HAP-1 (cell line): ENCODE measurements around the gene UBE2J1.

Source experiments
- DNase-seq, 2 experiments: peaks; one replicate each; pipeline ENCODE4 v3.0.0-alpha.2; 2016 to 2020; ENCODE audit warnings: low spot score in 2 of 2
- H3K27me3 ChIP-seq: fragments of 250-450 bp; sonication (Bioruptor Pico); 2 replicates; pipeline ENCODE4 v1.5.1; 2020; ENCODE audit warnings: low read depth, mild to moderate bottlenecking, moderate library complexity
- H3K36me3 ChIP-seq: fragments of 250-450 bp; sonication (Bioruptor Pico); replicated peaks from 2 replicates; pipeline ENCODE4 v1.5.1; 2020; ENCODE audit warnings: mild to moderate bottlenecking
- H3K4me1 ChIP-seq: fragments of 250-450 bp; sonication (Bioruptor Pico); 2 replicates; pipeline ENCODE4 v1.5.1; 2020; ENCODE audit warnings: mild to moderate bottlenecking
- H3K4me3 ChIP-seq: fragments of 250-450 bp; sonication (Bioruptor Pico); 2 replicates; pipeline ENCODE4 v1.5.1; 2020; ENCODE audit warnings: mild to moderate bottlenecking, moderate library complexity
- H3K9me3 ChIP-seq: fragments of 250-450 bp; sonication (Bioruptor Pico); 2 replicates; pipeline ENCODE4 v1.5.1; 2020; ENCODE audit warnings: mild to moderate bottlenecking, moderate library complexity
- in situ Hi-C: fragments of 300-500 bp; cut with MboI; formaldehyde crosslinking; loops from 3 replicates; pipeline ENCODE4 v1.14.3; 2020; ENCODE audit warnings: low sequenced_read_pairs, inconsistent platforms, mixed read lengths

Gene UBE2J1

DNA sequence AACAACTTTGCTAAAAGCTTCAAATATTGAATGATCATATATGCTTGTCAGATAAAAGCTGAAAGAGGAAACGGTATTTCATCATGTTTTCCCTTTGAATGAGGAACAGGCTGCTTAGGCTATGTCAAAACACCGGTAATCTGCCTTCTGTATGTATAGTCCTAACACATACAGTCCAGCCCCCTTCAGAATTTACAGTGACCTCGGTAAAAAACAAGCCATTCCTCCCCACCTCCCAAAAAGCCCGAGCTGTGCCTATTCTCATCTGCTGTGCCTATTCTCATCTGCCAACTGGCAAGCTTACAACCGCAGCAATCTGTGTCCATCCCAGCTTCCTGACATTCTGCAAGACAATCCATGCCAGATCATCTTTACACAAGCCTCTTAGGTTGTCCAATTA lies 26.8 kb upstream of the UBE2J1 start:
- Histone ChIP-seq H3K4me1 (peaks cover 15% of the 10 kb centered on the region), H3K9me3 (no peaks in the 10 kb centered on the region), H3K27me3 (no peaks in the 10 kb centered on the region), H3K4me3 (no peak overlapping the region), H3K36me3 (peaks cover 13% of the 10 kb centered on the region)
- no peak for DNase-seq
- in situ Hi-C loops, result no loop called here

DNA sequence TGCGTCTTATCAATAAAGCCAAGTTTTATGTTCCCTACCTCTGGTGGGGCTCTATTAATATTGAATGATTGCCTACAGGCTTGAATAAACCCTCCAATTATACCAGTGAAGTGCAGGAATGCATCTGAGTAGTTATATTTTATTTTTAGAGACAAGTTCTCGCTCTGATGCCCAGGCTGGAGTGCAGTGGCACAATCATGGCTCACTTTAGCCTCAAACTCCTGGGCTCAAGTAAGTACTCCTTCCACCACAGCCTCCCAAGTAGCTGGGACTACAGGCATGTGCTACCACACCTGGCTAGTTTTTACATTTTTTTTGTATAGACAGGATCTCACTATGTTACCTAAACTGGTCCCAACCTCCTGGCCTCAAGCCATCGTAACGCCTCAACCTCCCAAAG lies 26.1 kb upstream of the UBE2J1 start:
- Histone ChIP-seq H3K9me3 (no peaks in the 10 kb centered on the region), H3K4me3 (no peak overlapping the region), H3K36me3 (peaks cover 11% of the 10 kb centered on the region), H3K27me3 (no peaks in the 10 kb centered on the region), H3K4me1 (peaks cover 15% of the 10 kb centered on the region)
- in situ Hi-C loops, result no loop called here
- no peak for DNase-seq

DNA sequence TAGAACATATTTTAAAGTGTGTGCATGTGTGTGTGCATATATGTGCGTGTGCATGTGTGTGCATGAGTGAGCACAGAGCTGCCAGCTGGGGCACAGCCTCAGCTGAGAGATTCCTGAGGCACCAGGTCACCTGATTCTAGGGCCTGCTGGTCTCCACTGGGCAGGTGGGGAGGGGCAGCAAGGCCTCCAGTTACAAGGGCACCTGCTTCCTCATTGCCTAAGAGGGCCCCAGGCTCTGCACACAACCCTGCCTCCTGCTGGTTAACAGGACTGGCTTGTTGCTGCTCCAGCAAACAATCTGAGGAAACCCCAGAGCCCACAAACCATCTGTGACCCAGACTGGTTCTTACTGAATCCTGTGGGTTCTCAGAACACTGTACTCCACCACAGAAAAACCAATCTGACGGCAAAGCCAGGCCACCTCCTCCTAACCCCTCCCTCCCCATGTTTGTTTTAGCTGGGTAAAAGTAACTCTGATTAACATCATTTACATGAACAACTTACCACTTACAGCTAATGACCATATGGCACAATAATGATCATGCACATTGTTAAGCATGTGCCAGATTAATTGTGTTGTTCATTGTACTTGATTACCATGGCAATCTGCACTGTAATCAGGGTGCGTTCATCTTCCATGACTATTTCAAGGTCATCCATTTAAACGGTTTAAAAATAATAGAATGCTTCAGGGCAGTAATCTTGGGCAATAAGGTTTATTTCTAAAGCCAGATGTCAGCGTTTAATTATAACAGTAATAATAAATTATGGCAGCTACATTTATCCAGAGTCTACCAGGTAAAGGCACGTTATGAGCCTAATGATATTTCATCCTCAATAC lies 23.1 kb upstream of the UBE2J1 start:
- in situ Hi-C loops, result no loop called here
- H3K4me1 ChIP-seq, result peaks cover 15% of the 10 kb centered on the region
- H3K27me3 ChIP-seq, result no peaks in the 10 kb centered on the region
- no peak overlapping the region for H3K4me3 ChIP-seq
- no peaks in the 10 kb centered on the region for H3K9me3 ChIP-seq
- DNase-seq, result peak; percentile 20 to 59
- peaks cover 26% of the 10 kb centered on the region for H3K36me3 ChIP-seq

DNA sequence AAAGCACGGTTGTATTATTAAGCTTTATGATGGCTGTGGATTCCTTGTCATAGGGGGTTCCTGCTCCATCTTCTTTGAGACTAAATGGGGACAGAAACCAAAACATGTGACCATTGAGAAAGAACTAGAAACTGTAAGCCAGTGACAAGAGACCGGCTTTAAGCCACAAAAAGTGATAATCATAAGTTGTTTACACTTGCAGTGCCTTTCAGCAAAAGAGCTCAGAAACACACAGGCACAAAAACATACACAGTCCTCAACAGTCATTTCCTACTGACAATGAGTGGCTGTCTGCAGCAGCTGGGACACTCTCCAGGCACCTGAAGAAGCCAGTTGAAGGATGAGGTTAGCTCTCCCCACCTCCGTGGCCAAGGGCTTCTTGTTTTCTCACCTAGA lies 20.0 kb upstream of the UBE2J1 start:
- H3K4me3 ChIP-seq, result no peak overlapping the region
- in situ Hi-C loops, result no loop called here
- peaks cover 8% of the 10 kb centered on the region for H3K4me1 ChIP-seq
- no peak for DNase-seq
- H3K9me3 ChIP-seq, result no peaks in the 10 kb centered on the region
- no peaks in the 10 kb centered on the region for H3K27me3 ChIP-seq
- peaks cover 35% of the 10 kb centered on the region for H3K36me3 ChIP-seq

DNA sequence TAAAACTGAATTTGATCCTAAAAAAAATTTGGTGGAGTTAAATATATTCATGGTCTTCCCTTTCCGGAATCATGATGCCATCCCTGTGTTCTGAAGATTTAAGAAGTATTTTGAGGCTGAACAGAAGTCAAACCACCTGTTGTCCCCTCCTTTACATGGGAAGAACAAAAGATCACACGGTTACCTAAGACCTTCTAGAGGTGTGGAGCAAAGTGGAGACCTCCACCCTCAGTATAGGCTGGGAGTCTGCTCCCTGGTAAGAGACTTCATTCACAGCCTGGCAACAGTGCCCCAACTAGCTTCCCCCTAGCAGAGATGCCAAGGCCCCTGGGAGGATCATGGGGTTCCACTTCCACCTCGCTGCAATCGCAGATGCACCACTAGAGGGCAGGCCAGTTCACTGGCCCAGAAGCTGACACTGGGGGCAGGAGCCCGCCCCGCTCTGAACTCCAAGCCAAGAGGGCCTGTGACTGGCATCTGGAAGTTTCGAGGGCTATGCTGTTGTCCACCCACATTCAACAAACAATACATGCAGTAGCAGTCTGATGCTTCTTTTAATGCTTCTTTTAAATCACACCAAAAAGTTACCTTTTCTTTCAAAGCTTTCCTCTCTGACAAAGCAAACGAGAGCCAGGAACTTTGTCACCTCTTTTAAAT lies 19.5 kb upstream of the UBE2J1 start:
- peak; percentile 45 to 84 for DNase-seq
- in situ Hi-C loops, result no loop called here
- peaks cover 35% of the 10 kb centered on the region for H3K36me3 ChIP-seq
- no peak overlapping the region for H3K4me3 ChIP-seq
- H3K27me3 ChIP-seq, result no peaks in the 10 kb centered on the region
- H3K9me3 ChIP-seq, result no peaks in the 10 kb centered on the region
- H3K4me1 ChIP-seq, result peaks cover 8% of the 10 kb centered on the region

DNA sequence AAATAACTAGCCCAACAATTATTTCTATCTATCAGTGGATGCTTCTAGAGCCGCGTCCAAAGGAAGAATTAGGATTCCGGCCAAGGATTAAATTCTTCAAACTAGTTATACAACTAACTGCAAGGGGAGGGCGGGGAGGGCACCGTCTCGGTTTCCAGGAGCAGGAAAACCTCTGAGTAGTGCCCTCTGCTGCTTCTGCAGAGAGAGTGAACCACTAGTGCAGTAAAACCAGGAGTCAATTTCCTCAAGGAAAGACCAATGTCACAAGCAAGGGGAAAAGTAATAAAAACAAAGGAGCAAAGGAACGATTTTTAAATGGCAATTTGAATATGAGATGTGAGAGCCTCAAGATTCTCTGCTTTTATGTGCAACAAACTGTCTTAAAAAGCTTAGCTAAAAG lies 16.5 kb upstream of the UBE2J1 start:
- DNase-seq, result peak in 1 of 2 experiments; percentile 42
- in situ Hi-C loops, result no loop called here
- Histone ChIP-seq H3K4me3 (no peak overlapping the region), H3K27me3 (no peaks in the 10 kb centered on the region), H3K9me3 (no peaks in the 10 kb centered on the region), H3K4me1 (no peaks in the 10 kb centered on the region), H3K36me3 (peaks cover 33% of the 10 kb centered on the region)

DNA sequence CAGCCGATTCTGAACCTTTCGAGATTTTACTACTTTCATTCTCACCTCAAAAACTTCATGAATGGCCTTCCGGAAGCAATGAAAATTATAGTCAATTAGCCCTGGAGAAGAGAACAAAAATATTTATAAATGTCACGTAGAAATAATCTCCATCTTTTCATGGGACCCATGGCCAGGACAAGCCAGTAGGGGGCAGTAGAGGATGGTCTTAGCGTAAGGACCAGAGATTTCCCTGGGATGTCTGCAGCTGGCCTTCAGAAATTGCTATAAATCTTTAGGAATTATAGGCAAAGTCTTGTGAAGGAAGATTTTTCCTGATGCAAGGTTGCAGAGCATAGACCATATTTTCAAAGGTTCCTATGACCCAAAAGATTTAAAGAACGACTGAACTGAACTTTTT lies 15.6 kb upstream of the UBE2J1 start:
- Histone ChIP-seq H3K9me3 (no peaks in the 10 kb centered on the region), H3K4me3 (no peak overlapping the region), H3K4me1 (no peaks in the 10 kb centered on the region), H3K27me3 (no peaks in the 10 kb centered on the region), H3K36me3 (peaks cover 33% of the 10 kb centered on the region)
- peak; percentile 61 to 86 for DNase-seq
- in situ Hi-C loops, result no loop called here

DNA sequence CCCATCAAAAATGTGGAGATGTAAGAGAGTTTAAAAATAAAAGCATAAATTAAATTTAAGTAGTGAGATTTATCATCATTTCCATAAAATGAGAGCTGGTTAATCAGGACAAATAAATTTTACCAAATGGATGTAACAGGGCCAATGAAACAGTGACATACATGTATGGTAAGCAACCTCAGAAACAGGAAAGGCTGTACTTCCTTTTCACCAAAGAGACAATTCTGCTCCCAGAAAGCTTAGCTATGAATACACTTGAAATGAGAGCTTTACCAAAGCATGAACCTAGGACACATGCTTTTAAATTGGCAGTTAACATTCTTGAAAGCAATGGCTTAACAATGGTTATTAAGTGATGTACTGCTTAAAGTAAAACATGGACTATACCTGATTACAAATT lies 12.1 kb upstream of the UBE2J1 start:
- in situ Hi-C loops, result no loop called here
- H3K27me3 ChIP-seq, result no peaks in the 10 kb centered on the region
- DNase-seq, result no peak
- H3K4me3 ChIP-seq, result no peak overlapping the region
- H3K9me3 ChIP-seq, result no peaks in the 10 kb centered on the region
- H3K36me3 ChIP-seq, result peaks cover 9% of the 10 kb centered on the region
- peaks cover 2% of the 10 kb centered on the region; the same call in 1 of the 2 replicates for H3K4me1 ChIP-seq

DNA sequence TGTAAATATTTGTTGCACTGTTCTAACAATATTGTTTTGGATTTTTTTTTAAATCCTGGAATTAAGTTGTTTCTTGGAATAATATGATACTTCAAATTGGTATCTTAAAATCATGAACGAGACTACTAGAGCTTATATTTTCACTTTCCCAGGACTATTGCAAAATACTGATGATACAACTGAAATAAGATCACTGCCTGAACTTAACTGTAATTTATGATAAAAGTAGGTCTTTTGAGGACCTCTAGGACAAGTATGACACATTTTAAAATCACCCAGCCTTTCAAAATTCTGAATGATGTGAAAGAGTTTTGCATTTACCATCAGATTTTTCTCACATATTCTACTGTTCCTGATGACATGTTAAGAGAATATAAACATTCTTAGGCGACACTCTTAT lies 8.6 kb upstream of the UBE2J1 start:
- Histone ChIP-seq H3K4me3 (no peak overlapping the region), H3K4me1 (peaks cover 2% of the 10 kb centered on the region; the same call in 1 of the 2 replicates), H3K36me3 (no peaks in the 10 kb centered on the region), H3K27me3 (no peaks in the 10 kb centered on the region), H3K9me3 (no peaks in the 10 kb centered on the region)
- in situ Hi-C loops, result no loop called here
- no peak for DNase-seq

DNA sequence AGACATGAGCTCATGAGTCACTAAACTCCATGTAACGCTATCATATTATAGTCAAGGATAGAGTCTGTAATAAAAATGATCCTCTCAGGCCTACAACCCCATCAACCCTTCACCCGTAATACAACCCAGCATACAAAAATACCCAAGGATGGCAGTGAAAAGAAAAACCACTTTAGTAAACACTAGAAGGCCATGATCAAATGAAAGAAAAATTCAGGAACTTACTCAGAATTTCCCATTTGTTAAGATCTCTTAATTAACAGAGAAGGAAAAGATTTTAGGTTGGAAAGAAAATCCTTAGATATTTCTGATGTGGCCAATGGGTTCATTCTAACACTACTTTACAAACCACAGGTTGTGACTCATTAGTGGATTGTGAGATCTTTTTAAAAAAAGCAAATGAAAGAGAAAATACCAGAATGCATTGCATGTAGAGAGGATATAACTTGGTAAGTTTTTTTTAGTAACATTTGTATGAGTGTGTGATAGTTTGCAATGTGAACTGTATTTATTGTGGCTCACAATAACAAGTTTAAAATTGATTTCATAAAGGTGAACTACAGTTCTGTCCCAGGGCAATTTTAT lies 8.0 kb upstream of the UBE2J1 start:
- H3K36me3 ChIP-seq, result no peaks in the 10 kb centered on the region
- no peak for DNase-seq
- H3K4me3 ChIP-seq, result no peak overlapping the region
- no peaks in the 10 kb centered on the region for H3K9me3 ChIP-seq
- H3K27me3 ChIP-seq, result no peaks in the 10 kb centered on the region
- in situ Hi-C loops, result no loop called here
- peaks cover 2% of the 10 kb centered on the region; the same call in 1 of the 2 replicates for H3K4me1 ChIP-seq

DNA sequence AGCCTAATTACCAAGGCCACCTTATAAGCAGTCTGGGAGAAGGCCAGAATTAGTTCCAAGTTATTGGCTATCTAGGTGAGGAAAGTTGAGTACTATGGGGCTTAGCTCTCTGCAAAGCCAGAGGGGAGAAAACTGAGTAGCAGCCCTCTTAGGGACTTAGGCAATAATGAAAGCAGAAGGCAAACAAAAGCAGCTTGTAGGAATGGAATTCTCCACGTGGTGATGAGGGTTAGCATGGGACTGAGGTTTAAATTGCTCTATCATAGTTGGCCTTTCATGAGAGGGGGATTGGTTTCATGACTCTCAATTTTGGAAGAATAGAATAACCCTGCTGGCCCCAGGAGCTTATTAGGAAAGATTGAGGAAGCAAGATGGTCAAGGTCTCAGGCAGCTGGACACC lies 7.0 kb upstream of the UBE2J1 start:
- in situ Hi-C loops, result no loop called here
- DNase-seq, result no peak

DNA sequence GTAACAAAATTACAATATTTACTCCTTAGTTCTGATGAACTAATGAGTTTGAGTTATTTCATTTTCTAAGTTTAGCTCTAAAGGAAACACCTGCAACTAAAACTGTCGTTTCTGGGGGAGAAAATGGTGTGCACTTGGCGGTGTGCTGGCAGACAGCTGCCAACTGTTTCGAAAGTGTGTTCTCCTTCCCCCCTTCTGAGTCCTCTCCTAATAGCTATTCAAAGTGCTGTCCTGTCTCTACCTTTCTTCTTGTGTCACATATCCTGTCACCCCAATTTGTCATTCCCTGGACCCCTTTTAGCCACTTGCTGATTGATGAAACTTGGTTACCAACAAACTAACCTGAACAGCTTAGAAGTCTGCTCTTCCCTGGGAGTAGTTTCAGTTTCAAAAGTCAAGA lies 4.9 kb upstream of the UBE2J1 start:
- Histone ChIP-seq H3K4me1 (peaks cover 17% of the 10 kb centered on the region), H3K4me3 (no peak overlapping the region), H3K9me3 (no peaks in the 10 kb centered on the region), H3K27me3 (no peaks in the 10 kb centered on the region), H3K36me3 (no peaks in the 10 kb centered on the region)
- no peak for DNase-seq
- in situ Hi-C loops, result no loop called here

More for the DNA sequence above, 7.0 kb upstream of the UBE2J1 start:
- no peaks in the 10 kb centered on the region for H3K36me3 ChIP-seq
- no peaks in the 10 kb centered on the region for H3K9me3 ChIP-seq
- no peak overlapping the region for H3K4me3 ChIP-seq
- H3K4me1 ChIP-seq, result peaks cover 2% of the 10 kb centered on the region; the same call in 1 of the 2 replicates
- no peaks in the 10 kb centered on the region for H3K27me3 ChIP-seq

DNA sequence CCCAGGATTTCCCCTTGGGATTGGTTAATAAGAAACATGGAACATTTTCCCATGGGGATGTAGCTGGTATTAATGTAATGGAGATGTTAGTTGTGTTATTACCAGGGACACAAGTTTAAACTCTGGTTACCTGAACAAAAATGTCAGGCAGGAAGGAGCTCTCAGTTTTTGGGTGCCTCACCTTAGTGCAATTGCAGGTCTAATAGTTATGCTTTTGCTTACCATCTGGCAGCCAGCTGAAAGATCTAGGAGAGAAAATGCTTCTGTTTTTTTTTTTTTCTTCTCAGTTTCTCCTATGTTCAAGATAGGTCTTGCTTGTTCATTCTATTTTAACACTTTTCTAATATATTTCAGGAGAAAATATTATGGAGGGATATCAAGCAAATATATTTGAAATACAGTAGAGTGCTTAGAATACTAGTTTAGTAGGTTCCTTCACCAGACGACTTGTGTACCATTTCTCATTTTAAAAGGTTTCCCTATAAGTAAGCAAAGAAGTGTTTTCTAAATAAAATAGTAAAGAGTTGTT lies 4.2 kb upstream of the UBE2J1 start:
- Histone ChIP-seq H3K27me3 (no peaks in the 10 kb centered on the region), H3K4me1 (peaks cover 17% of the 10 kb centered on the region), H3K4me3 (no peak overlapping the region), H3K36me3 (no peaks in the 10 kb centered on the region), H3K9me3 (no peaks in the 10 kb centered on the region)
- in situ Hi-C loops, result no loop called here
- no peak for DNase-seq
